Muscle of leg (tissue), 11 donors: ENCODE measurements around the gene LBR. TPM values are rescaled to one million over a fixed set of nuclear protein-coding genes. Genes with fewer than 3 reads are reported as not detected.

Experiments used
- DNase-seq: peaks from one replicate; pipeline ENCODE4 v3.0.0; 2013
- H3K27ac ChIP-seq: one replicate; pipeline ENCODE4 v1.5.1; 2013; ENCODE audit warnings: mild to moderate bottlenecking, low read length, control low read depth
- H3K27me3 ChIP-seq: one replicate; pipeline ENCODE4 v1.6.1; 2013; ENCODE audit warnings: low read length; ENCODE audit not compliant: control insufficient read depth, insufficient read depth
- H3K36me3 ChIP-seq: one replicate; pipeline ENCODE4 v1.6.1; 2013; ENCODE audit warnings: low read length; ENCODE audit not compliant: control insufficient read depth, insufficient read depth
- H3K4me1 ChIP-seq: one replicate; pipeline ENCODE4 v1.6.1; 2013; ENCODE audit warnings: low read length; ENCODE audit not compliant: control insufficient read depth, insufficient read depth
- H3K4me3 ChIP-seq: one replicate; pipeline ENCODE4 v1.5.1; 2013; ENCODE audit warnings: low read length, control low read depth
- H3K9me3 ChIP-seq: replicated peaks from 2 replicates; pipeline ENCODE4 v1.6.1; 2013; ENCODE audit warnings: low read depth, low read length; ENCODE audit not compliant: control insufficient read depth
- WGBS: methylation state at CpG from one replicate; pipeline ENCODE4 v1.1.5; 2013; ENCODE audit warnings: missing lambda C conversion rate; ENCODE audit not compliant: insufficient coverage; 5-methylcytosine and 5-hydroxymethylcytosine counted together
- polyA plus RNA-seq, 8 donors: library from polyadenylated mRNA; unstranded; fragments of 120-200 nt; gene quantifications; one replicate each; pipeline versions ENCODE4 v1.2.1 to v1.2.3, GENCODE V29; 2013; ENCODE audit warnings: inconsistent platforms in 1 of 8, low replicate concordance in 1 of 8; ENCODE audit not compliant: insufficient read length in 8 of 8, insufficient read depth in 1 of 8
- total RNA-seq: library from RNA; stranded (reverse); fragments of 120-200 nt; gene quantifications from one replicate; pipeline ENCODE4 v1.2.4, GENCODE V29; 2013

Gene LBR
- total and polyA plus RNA-seq, 9 donors = 25.4 to 52.1 (median 40.4) TPM

DNA sequence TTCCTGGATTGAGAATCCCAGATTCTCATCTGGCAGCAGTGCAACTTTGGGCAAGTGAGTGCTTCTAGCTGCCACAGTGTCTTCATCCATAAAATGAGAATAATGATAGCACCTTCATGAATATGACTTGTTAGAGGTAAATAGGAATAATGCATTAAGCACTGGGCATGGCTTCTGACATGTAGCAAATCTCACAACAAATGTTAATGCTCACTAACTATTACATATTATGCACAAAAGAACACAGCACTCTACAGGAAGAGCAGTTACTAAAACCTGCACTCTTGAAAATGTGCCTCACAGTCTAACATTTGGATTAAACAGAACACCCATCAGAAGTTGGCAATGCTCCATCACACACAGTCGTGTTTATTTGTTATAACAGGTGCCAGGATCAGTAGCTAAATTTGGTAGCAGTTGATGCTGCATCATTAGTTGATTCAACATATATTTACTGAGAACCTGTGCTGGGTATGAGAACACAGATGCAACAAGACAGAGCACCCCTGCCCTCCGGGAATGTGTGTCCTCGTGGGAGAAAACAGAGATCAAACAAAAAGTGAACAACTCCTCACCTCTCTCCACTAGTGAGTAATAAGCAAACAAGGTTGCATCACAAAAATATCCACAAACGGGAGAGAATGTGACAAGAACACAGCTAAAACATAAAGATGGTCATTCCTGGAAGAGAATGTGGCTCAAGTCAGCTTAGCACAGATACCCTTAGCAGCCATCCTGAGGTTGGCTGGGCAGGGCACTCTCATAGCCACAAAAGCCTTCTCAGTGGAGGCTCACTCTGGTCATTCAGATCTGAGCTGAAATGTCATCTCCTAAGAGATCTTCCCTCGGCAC is 26.2 kb upstream of the LBR start:
- Histone ChIP-seq H3K36me3 (no peaks in the 10 kb centered on the region), H3K4me1 (no peaks in the 10 kb centered on the region), H3K27me3 (no peaks in the 10 kb centered on the region), H3K4me3 (no peak overlapping the region), H3K27ac (no peak overlapping the region), H3K9me3 (no peaks in the 10 kb centered on the region)
- no peak for DNase-seq
- 80% methylated on average over 1 of the region's 5 CpGs for WGBS

DNA sequence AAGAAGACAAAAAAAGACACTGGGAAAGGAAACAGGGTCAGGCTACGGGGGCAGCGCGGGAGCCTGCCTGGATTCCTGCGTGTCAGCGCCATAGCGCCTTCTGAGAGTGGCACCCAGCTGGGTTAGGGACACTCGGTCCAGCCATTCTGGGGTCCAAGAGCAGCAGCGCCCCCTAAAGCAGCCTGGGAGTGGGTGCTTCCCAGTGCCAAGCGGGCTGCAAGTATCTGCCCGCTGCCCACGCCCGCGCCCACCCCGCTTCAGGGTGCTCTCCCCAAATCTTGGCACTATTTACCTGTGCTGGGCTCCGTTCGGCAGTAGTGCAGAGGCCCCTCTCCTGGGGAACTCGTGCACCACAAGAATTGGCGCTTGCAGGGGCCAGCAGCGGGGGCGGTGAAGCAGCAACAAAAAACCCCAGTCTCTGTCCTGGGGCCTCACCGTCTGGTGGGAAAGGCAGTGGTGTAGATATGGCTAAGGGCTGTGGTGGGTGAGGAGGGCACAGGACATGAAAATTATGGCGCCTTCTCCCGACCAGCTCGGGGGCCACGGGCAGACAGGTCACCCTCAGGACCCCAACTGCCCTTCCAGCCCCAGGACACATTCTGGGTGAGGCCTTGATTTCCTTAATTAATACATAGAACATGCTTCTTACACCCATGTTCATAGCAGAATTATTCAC is 24.1 kb upstream of the LBR start:
- no peak for DNase-seq
- H3K4me3 ChIP-seq = no peak overlapping the region
- H3K27ac ChIP-seq = no peak overlapping the region
- no peaks in the 10 kb centered on the region for H3K36me3 ChIP-seq
- no peaks in the 10 kb centered on the region for H3K27me3 ChIP-seq
- H3K9me3 ChIP-seq = no peaks in the 10 kb centered on the region
- WGBS = 71% methylated on average over 16 of the region's 25 CpGs
- peaks cover 17% of the 10 kb centered on the region for H3K4me1 ChIP-seq

DNA sequence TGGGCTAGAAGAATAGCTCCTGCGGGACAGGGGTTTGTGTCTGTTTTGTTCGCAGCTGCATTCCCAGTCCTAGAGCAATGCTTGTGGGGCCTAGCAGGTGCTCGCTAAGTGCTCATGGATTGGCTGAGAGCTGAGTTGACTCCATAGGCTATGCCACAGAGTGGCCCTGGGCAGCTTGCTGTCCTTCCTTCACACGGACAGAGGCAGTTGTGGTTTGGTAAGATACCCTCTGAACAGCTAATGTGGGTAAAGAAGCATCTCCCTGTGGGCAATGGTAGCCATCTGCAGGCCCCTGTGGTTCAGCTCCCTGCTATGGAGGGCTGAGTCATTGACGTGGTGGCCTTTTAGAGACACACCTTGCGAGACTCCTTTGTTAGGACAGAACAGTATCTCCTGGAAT is 23.5 kb upstream of the LBR start:
- Histone ChIP-seq H3K27me3 (no peaks in the 10 kb centered on the region), H3K4me3 (no peak overlapping the region), H3K9me3 (no peaks in the 10 kb centered on the region), H3K27ac (no peak overlapping the region), H3K4me1 (peaks cover 22% of the 10 kb centered on the region), H3K36me3 (no peaks in the 10 kb centered on the region)
- no peak for DNase-seq
- 88% methylated on average over 4 of the region's 6 CpGs for whole genome bisulfite sequencing

DNA sequence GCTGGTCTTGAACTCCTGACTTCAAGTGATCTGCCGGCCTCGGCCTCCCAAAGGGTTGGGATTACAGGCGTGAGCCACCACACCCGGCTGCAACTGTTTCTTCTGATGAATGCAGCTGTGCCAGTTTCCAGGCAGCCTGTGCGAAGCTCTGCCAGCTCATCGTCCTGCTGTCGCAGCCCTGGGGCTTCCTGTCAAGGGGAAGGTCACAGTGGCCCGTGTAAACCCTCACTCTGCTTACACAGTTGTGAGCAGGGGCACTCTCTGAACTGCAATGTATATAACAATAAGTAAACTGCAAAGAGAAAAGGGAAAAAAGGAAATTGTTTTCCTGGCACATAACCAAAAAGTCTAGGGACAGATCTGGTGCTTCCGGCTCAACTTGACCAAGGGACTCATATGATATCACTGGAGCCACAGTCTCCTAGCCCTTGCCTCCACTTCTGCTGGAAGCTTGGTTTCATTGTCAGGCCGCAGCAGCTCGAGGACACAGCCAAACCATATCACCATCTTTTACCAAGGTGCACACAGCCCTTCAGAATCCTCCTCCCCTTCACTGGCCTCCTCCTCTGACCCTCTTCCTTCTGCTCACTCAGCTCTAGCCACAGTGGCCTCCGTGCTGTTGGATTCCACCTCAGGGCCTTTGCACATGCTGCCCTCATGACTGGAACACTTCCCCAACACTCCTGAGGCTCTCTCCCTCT is 22.8 kb upstream of the LBR start:
- peaks cover 28% of the 10 kb centered on the region for H3K4me1 ChIP-seq
- peak; percentile 57 for DNase-seq
- 73% methylated on average over 7 of the region's 12 CpGs for WGBS
- no peaks in the 10 kb centered on the region for H3K27me3 ChIP-seq
- no peak overlapping the region for H3K4me3 ChIP-seq
- H3K36me3 ChIP-seq = no peaks in the 10 kb centered on the region
- no peaks in the 10 kb centered on the region for H3K9me3 ChIP-seq
- H3K27ac ChIP-seq = no peak overlapping the region

DNA sequence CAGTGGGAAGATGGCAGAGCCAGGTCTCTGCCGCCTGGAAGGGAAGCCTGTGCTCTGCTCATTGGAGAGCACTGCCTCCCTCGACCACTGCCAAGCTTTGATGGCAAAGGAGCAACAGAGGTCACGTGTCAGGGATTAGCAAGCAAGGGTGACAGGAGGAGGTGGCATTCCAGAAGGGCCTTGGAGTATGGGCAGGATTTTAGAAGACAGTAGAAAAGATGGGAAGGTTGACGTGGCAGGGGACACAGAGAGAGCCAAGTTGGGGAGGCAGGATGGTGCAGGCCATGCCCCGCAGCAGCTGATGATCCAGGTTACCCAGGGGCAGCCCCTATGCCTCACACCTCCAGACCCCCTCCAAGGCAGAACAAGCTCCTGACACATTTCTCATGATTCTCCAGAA is 21.9 kb upstream of the LBR start:
- no peak overlapping the region for H3K27ac ChIP-seq
- DNase-seq = no peak
- WGBS = 88% methylated on average over 4 of the region's 5 CpGs
- no peak overlapping the region for H3K4me3 ChIP-seq
- H3K36me3 ChIP-seq = no peaks in the 10 kb centered on the region
- H3K4me1 ChIP-seq = peaks cover 35% of the 10 kb centered on the region
- no peaks in the 10 kb centered on the region for H3K27me3 ChIP-seq
- no peaks in the 10 kb centered on the region for H3K9me3 ChIP-seq

DNA sequence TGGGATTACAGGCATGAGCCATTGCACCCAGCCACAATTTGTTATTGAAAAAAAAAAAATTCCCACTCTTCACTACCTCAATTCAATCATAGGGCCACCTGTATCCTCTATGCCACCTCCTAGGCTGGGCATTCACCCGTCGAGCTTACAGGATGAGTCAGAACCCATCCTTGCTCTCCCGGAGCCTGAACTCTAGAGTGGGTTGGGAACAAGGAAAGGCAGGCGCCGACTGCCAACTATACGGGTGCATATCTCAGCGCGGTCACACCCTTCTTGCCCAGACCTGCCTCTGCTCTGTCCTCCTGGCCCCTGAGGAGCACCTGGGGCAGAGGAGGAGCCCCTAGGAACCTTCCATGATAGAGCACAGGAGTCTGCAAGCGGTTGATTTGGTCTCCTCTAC is 21.4 kb upstream of the LBR start:
- peaks cover 38% of the 10 kb centered on the region for H3K4me1 ChIP-seq
- WGBS = 93% methylated on average over 4 of the region's 9 CpGs
- H3K27ac ChIP-seq = no peak overlapping the region

DNA sequence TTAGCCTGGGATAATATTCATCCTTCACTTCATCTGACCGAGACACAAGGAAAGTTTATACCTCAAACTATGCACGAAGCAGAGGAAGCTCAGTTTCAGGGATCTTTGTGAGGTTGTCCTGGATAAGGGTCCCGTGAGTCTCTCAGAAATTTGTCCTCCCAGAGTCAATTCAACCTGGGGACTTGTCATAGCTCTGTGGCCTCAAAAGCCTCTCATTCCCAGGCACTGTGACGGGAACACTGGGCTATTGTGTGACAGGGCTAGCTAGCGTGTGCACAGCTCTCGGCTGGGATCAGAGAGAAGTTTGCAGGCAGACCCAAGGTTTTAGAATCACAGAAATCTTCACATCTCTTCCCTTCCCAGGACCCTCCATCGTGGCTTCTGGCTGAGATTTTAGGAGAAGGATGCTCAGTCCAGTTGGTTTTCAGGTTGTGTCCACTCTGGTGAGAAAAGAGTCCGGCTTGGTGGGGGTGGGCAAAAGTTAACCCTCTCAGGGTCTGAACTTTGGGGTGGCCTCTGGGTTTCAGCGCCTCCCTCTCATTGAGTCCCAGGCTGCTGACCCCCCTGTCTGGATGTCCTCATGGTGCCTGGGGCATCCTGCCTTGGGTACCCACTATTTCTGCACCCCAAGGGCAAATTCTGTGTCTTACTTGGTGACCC is 20.4 kb upstream of the LBR start:
- WGBS = 44% methylated on average over 5 of the region's 9 CpGs
- Histone ChIP-seq H3K4me1 (peaks cover 38% of the 10 kb centered on the region), H3K27ac (peak overlapping the region; percentile 74), H3K9me3 (no peaks in the 10 kb centered on the region), H3K4me3 (no peak overlapping the region), H3K27me3 (no peaks in the 10 kb centered on the region), H3K36me3 (no peaks in the 10 kb centered on the region)
- DNase-seq = no peak

More for the DNA sequence above, 21.4 kb upstream of the LBR start:
- Histone ChIP-seq H3K27me3 (no peaks in the 10 kb centered on the region), H3K36me3 (no peaks in the 10 kb centered on the region), H3K4me3 (no peak overlapping the region), H3K9me3 (no peaks in the 10 kb centered on the region)
- DNase-seq = no peak

DNA sequence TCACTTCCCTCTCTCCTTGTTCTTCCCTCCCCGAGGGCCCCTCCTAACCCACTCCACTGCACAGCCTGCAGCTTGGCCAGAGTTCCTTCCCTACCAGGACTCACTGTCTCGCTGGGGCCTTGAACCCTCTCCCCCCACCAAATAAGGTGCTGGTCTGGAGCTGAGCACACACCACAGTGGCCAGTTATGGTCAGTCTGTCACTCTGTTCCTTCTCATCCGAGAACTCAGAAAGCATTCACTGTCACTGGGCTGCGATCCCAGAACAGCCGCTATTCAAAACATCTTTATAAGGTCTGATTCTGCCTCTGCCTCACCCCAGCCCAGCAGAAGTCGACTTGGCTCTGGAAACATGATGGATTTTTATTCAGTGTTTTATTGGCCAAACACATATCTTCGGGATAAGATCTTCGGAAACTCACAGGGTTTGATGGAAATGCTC is 19.8 kb upstream of the LBR start:
- no peak overlapping the region for H3K4me3 ChIP-seq
- WGBS = 9% methylated on average over 5 of the region's 8 CpGs
- peaks cover 38% of the 10 kb centered on the region for H3K4me1 ChIP-seq

DNA sequence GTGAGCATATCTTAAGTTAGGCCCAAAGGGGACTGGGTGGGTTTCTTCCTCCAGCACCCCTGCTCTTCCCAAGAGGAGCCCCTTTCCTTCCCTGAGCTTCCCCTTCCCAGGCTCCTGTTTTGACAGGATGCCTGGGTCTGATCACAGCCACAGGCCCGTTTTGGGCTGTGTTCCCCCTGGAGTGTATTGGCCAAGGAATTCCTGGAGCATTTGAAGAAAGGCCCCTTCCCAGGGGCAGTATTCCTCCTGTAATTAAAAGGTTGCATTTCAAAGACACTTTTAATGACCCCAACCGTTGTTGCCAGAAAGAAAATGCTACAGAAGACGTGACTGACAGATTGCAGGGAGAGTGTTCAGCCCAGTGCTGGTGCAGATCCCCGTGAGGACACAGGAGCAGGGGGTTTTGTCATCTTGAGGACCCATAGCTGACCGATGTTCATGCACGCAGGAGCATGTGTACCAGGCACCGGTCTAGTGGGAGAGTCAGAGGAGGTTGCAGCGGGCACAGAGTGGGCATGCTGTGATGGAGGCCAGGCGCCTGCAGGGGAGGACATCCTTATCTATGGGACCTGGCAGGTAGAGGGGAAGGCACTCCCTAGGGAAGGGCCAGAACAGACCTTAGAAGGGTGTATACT is 19.3 kb upstream of the LBR start:
- Histone ChIP-seq H3K36me3 (no peaks in the 10 kb centered on the region), H3K9me3 (no peaks in the 10 kb centered on the region), H3K27me3 (no peaks in the 10 kb centered on the region), H3K4me1 (peaks cover 38% of the 10 kb centered on the region), H3K27ac (peak overlapping the region; percentile 74), H3K4me3 (no peak overlapping the region)
- DNase-seq = no peak
- WGBS = 54% methylated on average over 7 of the region's 9 CpGs

More for the DNA sequence above, 19.8 kb upstream of the LBR start:
- Histone ChIP-seq H3K36me3 (no peaks in the 10 kb centered on the region), H3K9me3 (no peaks in the 10 kb centered on the region), H3K27ac (peak overlapping the region; percentile 74), H3K27me3 (no peaks in the 10 kb centered on the region)
- peak; percentile 85 for DNase-seq
